Left lobe of liver (tissue), 2 donors: Measurements from ENCODE around the gene KRTAP15-1. TPM values are rescaled to one million over a fixed set of nuclear protein-coding genes. Genes with fewer than 3 reads are reported as not detected.

Experiments used
- ATAC-seq: fragments of 200-7000 bp; cut with Tn5 transposase; one replicate; pipeline ENCODE4 v1.9.1; 2020; ENCODE audit warnings: mild to moderate bottlenecking, moderate library complexity
- DNase-seq: peaks from one replicate; pipeline ENCODE4 v3.0.0-alpha.2; 2020; ENCODE audit warnings: low spot score
- total RNA-seq: library from RNA; stranded (reverse); gene quantifications from one replicate; pipeline ENCODE4 v1.2.1, GENCODE V29; 2021
- donor health status: DM: no; HTN: no; CAD: no; lungs with moderate emphysema.
- donor health status: DM: no; HTN: yes; CAD: no.

The KRTAP15-1 gene, protein sequence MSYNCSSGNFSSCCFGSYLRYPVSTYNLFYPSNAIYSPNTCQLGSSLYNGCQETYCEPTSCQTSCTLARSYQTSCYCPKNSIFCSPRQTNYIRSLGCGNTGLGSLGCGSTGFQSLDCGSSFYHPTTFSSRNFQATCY
- total RNA-seq: not detected

DNA sequence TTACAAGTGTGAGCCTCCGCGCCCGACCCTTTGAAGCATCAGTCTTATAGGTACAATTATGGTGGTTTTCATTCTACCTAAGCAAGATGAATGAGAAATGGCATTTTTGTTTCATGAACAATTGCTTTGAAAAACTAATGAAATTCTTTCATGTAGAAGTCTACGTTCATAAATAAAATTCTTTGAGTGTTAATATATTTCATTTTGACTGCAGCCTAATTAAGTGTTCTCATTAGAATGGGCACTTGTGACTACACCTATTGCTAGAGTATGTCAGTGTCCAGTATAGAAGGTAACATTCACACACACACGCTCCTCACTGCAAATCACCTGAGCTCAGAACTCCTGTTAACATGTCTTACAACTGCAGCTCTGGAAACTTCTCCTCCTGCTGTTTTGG, at the start of gene KRTAP15-1:
TSS of gene KRTAP15-1 (plus strand) at position 301 of the 400 bp plus-strand sequence. CDS start at position 354, 53 bp downstream.
- DNase-seq (no peak), ATAC-seq (no peak)

DNA sequence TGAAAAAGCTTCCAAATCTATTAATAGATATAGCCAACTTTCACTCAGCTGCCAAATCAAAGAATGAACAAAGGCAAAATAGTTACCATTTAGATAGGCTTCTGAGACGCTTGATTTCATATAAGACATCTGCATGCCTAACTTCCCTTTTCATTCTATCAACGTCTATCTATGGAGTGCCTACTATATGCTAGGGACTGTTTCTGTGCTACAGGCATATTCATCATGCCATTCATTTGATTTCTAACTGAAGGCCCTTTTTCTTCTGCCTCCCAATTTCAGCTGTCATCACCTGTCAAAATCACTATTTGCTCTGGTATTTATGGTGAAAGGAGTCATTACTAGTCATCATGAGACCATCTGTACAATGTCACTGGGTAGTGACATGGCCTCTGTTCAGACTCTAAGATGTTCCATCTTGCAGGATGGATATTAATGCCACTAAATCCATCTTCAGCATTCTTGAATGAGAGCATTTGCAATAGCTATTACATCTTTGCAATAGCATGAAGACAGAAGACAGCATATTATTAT, 48.5 kb upstream of the KRTAP15-1 start:
- DNase-seq (no peak), ATAC-seq (no peak)

DNA sequence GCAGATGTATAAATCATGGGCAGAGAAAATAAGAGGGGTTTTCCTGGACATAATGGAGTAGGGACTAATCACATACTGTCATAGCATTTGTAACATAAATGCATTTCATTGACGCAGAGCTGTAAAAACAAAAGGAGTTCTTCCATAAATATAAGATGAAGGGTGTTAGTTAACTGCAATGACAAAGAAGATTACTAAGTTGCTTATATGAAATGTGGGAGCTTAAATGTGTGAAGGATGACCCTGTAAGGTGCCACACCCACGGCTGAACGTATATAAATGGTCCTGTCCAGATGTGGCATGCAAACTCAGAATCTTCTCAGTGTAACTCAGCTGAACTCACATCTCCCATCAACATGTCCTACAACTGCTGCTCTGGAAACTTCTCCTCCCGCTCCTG, 44.3 kb upstream of the KRTAP15-1 start, which contains the start of gene KRTAP13-1:
TSS of gene KRTAP13-1 (plus strand) at position 301 of the 400 bp plus-strand sequence. CDS start at position 357, 56 bp downstream.
- DNase-seq (no peak), ATAC-seq (no peak)

DNA sequence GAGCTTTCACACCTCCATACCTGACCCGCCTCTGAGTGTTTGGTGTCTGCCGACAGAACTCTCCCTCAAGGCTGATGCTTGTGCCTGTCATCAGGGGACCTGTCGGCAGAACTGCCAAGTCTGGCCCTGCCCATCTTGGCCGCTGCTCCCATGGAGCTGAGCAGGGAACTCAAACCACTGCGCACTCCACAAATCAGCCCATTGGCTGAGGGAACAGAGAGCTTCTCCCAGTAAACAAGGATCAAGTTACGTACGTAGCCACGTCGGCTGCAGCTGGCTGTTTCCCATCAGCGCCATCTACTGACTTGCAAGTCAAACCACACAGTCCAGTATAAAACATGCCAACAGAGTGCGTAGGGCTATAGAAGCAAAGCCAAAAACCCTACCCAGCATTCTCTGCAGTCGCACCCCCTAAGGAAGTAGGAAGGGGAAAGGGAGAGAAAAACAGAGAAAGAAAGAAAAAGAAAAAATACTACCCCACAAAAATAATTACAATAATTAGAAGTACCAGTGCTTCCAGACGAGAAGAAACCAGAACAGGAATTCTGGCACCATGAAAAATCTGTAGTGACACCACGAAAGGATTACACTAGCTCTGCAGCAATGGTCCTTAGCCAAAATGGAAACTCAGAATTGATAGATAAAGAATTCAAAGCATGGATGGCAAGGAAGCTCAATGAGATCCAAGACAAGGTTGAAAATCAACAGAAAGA, 31.1 kb upstream of the KRTAP15-1 start:
- DNase-seq: no peak
- peak; percentile 84 for ATAC-seq

DNA sequence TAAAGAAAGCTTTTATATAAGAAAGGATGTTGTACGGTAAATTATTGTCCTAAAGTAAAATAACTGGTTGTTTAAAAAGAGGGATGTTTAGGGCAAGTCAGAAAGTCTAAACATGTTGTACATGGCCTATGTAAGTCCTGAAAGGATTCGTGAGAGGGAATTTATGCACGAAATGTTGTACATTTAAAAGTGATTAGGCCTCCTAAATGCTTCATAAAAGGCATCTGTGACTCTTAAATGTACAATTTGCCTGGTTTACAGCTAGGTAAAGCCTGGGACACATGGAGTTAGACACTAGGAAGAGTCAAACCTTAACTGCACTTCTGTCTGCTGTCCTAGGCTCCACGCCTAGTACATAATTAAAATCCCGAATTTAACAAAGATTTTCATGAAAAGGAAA, 24.1 kb upstream of the KRTAP15-1 start:
- DNase-seq: no peak
- ATAC-seq: no peak

DNA sequence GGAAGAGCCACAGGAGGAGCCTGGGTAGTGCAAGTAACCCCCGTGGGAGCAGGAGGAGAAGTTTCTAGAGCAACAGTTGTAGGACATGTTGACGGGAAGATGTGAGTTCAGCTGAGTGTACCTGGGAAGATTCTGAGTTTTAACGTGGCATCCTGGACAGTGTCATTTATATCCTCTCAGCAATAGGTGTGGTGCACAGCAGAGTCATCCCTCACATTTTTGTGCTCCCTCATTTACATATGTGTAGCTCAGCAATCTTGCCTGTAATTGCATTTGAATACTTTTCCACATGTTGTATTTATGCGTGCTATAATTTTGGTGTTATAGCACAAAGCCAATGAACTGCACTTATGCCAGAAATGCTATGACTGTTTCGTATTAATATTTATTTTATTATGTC, 14.2 kb upstream of the KRTAP15-1 start, which contains the start of gene KRTAP13-3:
TSS of gene KRTAP13-3 (minus strand) at position 101 of the 400 bp plus-strand sequence. CDS start at position 87, 14 bp downstream.
- DNase-seq (no peak), ATAC-seq (no peak)

DNA sequence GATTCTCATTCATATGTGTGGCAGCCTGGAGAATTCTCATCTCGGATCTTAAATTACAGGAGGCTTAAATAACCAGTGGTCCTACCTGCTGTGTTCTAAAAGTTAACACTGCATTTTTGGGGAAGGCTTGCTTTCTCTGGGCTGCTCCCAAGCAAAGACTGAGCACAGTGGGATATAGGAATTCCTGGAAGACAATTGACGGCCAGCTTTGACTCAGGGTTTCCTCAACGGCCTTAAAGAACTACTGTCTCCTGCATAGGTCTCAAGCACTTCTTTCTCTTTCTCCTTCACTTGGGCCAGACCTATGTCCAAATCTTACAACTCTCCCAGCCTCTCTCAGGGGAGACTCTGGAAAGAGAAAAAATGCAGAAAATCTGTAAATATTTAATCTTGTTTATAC, 13.3 kb upstream of the KRTAP15-1 start:
- ATAC-seq: no peak
- DNase-seq: no peak

DNA sequence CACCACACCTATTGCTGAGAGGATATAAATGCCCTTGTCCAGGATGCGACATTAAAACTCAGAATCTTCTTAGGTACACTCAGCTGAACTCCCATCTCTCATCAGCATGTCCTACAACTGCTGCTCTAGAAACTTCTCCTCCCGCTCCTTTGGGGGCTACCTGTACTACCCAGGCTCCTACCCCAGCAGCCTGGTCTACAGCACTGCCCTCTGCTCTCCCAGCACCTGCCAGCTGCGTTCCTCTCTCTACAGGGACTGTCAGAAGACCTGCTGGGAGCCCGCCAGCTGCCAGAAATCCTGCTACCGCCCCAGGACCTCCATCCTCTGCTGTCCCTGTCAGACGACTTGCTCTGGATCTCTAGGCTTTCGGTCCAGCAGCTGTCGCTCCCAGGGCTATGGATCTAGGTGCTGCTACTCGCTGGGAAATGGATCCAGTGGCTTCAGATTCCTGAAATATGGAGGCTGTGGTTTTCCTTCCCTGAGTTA, 9.9 kb upstream of the KRTAP15-1 start, which contains the start of gene KRTAP13-4:
TSS of gene KRTAP13-4 (plus strand) at position 51 of the 486 bp plus-strand sequence. CDS start at position 107, 56 bp downstream.
- DNase-seq (no peak), ATAC-seq (no peak)

DNA sequence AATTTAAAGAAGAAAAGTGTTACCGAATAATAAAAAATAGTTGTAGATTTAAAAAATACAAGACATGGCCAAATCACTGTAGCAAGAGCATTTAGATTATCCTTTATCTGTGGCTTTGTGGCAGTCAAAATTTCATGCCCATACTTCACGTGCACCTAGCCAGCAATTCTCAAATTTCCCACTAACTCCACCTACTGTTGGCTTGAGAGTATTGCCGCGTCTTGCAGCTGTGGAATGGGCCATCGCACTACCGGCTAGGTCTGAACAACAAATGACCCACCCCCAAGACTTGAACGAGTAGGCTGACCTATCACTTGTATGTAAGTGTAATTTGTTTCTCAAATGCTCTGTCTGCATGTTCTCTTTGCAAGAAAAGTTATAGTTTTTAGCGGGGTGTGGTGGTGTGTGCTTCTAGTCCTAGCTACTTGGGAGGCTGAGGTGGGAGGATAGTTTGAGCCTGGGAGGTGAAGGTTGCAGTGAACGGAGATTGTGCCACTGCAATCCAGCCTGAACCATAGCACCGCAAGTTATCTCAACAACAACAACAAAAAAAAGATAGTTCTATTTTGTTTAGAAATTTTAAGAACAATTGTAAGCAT, 5.9 kb upstream of the KRTAP15-1 start:
- DNase-seq (no peak), ATAC-seq (peak; percentile 92)

DNA sequence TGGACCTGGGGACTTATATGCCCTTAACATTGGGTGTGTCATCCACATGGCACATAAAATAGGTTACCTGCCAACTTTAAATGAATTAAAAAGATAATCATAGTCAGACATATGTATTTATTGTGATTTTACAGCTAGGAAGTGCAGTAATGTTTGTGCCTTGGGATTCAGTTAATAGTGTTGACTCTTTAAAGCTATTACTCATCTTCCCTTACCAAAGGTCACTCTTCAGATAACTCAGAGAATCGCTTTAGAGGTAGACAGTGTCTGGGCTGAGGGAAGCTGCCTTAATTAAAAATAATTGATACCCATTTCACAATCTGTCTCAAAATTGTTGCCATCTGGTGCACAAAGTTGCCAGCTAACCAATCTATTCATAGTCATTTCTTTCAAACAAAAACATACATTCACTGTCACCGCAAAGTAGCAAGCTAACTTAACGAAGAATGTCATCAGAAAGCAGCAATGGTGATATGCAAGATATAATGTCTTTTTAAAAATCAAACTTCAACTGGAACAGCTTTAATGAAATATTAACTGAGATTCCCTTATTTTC, 3.0 kb upstream of the KRTAP15-1 start:
- no peak for ATAC-seq
- no peak for DNase-seq

DNA sequence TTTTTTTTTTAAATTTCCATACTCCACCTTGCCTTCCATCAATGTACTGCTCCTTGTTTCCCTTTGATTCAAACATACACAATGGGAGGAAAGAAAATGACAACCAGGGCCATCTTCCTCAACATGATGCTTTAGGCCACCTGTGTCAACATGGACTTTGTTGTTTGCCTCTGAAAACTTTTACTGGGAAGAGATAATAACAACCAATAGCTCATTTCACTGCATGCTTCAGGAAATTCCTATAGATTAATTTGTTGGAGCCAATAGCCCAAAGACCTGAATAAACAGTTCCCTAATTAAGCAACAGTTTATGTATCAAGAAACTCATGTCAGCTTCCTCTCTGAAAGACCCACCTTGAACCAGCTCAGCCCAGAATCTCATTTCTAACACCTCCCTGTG, 3.2 kb downstream of the KRTAP15-1 start:
- DNase-seq (no peak), ATAC-seq (no peak)

DNA sequence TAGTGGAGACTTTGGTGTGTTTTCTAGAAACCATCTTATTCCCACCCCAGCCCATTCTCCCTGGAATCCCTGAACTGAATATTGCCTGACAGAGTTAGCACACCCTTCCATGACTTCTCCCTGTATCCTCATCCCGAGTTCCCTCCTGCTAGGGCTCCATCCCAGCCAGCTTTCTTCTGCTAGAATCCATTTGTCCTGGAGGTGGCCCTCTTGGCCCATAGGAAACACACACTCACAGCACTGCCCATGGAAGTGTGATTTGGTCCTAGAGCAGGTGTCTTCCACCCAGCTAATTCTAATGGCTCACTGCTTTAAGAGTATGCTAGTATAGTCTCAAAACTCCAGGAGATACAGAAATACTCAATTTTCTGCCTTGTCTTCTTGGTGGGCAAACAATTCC, 4.1 kb downstream of the KRTAP15-1 start:
- DNase-seq (no peak), ATAC-seq (no peak)

DNA sequence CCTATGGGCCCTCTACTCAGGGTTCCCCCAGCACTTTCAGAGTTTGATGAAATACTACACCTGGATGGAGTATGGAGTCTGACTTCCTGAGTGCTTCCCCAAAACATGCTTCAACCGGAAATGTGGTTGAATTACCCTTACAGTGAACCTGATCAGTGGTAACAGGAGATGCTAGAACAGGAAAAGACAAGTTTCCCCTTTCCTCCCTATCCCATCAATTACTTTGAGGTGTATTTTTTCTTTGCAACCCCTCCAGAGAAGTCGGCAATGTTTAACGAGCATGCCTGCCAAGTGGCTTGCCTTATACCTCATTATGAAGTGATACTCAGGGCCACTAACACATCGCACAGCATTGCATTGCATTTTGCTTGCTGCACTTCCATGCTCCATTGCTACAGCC, 7.0 kb downstream of the KRTAP15-1 start:
- ATAC-seq (no peak), DNase-seq (no peak)

DNA sequence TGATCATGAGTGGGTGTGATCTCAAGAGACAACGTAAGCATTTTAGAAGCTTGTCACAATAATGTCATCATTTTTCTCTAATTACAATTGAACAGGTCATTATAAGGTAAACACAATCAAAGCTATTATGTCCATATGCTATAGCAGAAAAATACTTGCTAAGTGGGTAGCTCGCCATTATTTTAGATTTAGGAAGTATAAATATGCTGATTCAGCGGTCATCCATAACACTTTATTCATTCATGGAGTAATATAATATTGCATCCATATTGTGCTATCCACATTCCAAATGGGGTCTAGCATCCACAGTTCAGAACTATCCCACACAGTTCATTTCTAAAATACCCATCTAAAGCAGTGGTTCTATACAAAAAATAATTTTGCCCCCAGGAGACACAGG, 8.4 kb downstream of the KRTAP15-1 start:
- DNase-seq: no peak
- ATAC-seq: no peak

DNA sequence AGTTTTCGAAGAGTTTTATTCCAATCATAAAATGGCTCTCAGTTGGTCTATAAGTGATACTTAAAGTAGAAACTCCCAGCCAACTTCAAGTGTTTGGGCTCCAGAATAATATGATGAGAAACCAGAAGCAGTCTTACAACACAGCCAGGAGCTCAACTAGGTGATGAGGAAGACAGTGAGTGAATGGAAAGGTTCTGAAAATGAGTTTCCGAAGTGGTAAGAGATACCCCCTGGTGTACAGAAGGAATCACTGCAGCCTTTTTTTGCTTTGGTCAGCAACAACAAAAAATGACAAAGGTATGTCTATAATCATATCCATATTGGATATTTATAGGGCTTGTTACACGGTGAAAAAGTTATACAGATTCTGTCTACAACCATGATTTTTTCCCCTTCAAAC, 23.6 kb downstream of the KRTAP15-1 start:
- ATAC-seq: peak; percentile 26
- DNase-seq: no peak

DNA sequence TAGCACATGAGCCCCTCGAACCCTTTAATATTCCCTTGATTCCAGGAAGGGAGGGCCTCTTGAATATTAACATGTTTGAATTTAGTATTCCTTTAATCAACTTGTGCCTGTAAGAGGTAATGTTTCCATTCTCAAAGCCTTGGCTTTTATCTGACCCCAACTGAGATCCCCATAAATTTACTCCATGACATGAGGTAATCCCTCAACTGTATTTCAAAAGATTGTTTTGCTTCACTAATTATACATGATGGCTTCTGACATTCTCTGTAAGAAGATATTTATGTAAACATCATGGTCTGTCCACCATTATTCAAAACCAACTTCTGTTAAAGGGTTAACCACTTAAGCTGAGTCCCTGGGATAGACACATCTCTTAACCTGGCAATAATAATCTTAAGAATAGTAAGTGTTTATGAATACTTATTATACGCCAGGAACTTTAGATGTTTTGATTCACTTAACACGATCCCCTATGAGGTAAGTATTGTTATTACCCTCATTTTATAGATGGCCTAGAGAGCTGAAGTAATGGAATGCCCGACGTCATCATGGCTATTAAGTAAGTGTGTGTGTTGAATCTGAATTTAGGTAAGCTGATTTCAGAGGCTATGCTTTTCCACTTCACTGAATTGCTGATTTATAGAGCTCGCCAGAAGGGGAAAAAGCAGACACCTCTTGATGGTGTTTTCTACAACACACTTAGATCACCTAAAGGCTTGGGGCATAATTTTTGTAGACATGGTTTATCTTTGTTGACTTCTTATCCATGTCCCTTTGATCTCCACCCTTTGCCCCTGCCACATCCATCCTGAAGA, 29.0 kb downstream of the KRTAP15-1 start:
- no peak for DNase-seq
- ATAC-seq: no peak

DNA sequence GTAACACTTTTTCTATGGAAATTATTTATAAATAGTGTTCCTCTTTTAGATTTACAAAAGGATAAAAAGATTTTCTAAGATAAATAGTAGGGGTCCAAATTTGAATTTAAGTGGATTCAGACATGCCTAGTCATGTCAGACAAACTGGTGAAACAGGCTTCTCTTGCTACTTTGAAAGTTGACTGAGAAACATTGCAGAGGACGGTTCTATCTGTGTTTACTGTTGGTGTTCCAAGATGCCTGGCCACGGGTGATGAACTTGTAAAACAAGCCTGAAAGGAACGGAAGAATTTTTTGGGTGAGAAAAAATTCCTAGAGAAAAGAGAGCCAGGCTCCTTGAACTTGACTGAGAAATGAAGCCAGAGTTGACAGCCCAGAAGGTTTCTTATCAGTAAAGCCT, 37.9 kb downstream of the KRTAP15-1 start:
- no peak for ATAC-seq

DNA sequence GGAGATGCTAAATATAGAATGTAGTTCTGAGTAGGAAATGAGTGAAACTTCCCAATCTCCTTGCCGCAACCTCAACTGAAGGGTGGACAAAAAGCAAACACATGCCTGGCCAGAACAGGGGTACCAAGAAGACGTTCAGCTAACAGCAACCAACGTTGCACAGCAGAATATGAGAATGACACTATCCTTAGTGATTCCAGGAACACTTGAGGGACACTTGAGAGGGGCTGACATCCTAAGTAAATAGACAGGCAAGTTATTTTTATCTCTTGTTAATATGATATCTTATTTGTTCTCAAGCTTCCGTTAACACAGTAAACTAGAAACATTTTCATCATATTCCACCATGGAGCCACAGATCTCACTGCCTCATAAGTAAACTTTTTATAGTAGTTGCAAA, 39.2 kb downstream of the KRTAP15-1 start:
- DNase-seq: no peak
- no peak for ATAC-seq

More for the DNA sequence above, 37.9 kb downstream of the KRTAP15-1 start:
- no peak for DNase-seq

DNA sequence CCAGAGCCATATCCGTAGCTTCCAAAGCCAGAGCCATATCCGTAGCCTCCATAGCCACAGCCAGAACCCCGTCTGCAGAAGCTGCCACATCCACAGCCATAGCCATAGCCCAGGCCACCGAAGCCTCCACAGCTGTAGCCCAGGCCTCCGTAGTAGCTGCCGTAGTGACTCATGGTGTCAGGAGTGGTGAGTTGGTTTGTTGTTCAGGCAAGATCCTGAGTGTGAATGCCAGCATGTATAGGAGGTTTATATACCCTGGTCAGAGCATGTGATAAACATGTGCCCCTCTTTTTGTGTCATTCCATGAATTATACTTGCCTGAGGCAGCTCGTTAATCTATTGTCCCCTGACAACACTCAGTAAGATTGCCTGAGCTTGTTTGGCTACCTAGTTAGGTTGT, 40.1 kb downstream of the KRTAP15-1 start, which contains the start of gene KRTAP19-1:
TSS of gene KRTAP19-1 (minus strand) at position 223 of the 400 bp plus-strand sequence. CDS start at position 173, 50 bp downstream.
- ATAC-seq (no peak), DNase-seq (no peak)

DNA sequence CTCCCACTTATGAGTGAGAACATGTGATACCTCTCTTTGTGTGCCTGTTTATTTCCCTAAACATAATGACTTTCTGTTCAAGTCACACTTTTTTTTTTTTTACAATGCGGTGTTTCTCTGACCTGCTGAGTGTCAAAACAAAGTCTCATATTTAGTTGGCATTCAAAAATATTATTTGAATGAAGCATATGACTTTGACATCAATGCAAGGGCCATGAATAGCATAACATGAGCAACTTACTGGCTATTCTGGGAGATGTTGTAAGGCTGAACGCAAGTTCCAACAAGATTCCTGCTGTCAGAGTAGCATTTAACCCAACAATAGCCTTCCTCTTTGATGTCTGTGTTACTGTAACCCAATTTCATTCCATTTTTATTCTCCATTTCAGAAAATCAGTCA, 42.1 kb downstream of the KRTAP15-1 start:
- ATAC-seq: no peak

More for the DNA sequence above, 42.1 kb downstream of the KRTAP15-1 start:
- no peak for DNase-seq
